Spleen (tissue), 11 donors: Measurements from ENCODE around the gene GNG3. TPM values are rescaled to one million over a fixed set of nuclear protein-coding genes. Genes with fewer than 3 reads are reported as not detected.

Experiments
- DNase-seq: peaks from one replicate; pipeline ENCODE4 v3.0.0-alpha.2; 2020
- H3K27ac ChIP-seq, 8 donors: fragments of 200-600 bp; sonication (generic) in 7 of 8; 1 replicate in 4 of 8; 2 replicates in 4 of 8; pipeline versions ENCODE4 v1.5.0 to v1.8.0; 2016 to 2021; ENCODE audit warnings: inconsistent platforms in 4 of 8, mild to moderate bottlenecking in 4 of 8, moderate library complexity in 1 of 8
- H3K27me3 ChIP-seq, 7 donors: fragments of 200-600 bp; sonication (generic) in 6 of 7; replicated peaks in 1 of 7; 1 replicate in 4 of 7; 2 replicates in 3 of 7; pipeline versions ENCODE4 v1.5.0 to v1.8.0; 2016 to 2021; ENCODE audit warnings: inconsistent platforms in 3 of 7, mild to moderate bottlenecking in 1 of 7
- H3K36me3 ChIP-seq, 6 donors: fragments of 200-600 bp; sonication (generic) in 5 of 6; 1 replicate in 4 of 6; 2 replicates in 2 of 6; pipeline versions ENCODE4 v1.5.0 to v1.8.0; 2016 to 2021; ENCODE audit warnings: inconsistent platforms in 2 of 6
- H3K4me1 ChIP-seq, 6 donors: fragments of 200-600 bp; sonication (generic) in 5 of 6; 1 replicate in 3 of 6; 2 replicates in 3 of 6; pipeline versions ENCODE4 v1.5.0 to v1.8.0; 2016 to 2021; ENCODE audit warnings: inconsistent platforms in 3 of 6
- H3K4me3 ChIP-seq, 8 donors: fragments of 200-600 bp; sonication (generic) in 7 of 8; 1 replicate in 4 of 8; 2 replicates in 4 of 8; pipeline versions ENCODE4 v1.5.0 to v1.8.0; 2016 to 2021; ENCODE audit warnings: inconsistent platforms in 4 of 8, mild to moderate bottlenecking in 4 of 8, moderate library complexity in 2 of 8
- H3K9me3 ChIP-seq, 8 donors: fragments of 200-600 bp; sonication (generic) in 7 of 8; 1 replicate in 4 of 8; 2 replicates in 4 of 8; pipeline versions ENCODE4 v1.5.0 to v1.8.0; 2016 to 2021; ENCODE audit warnings: inconsistent platforms in 4 of 8
- CTCF ChIP-seq, 11 experiments: fragments of 200-600 bp in 7 of 11; fragments of 450-650 bp in 4 of 11; sonication (generic) in 4 of 11; IDR thresholded peaks in 8 of 11; conservative IDR thresholded peaks in 3 of 11; 1 replicate in 7 of 11; 2 replicates in 4 of 11; pipeline versions ENCODE4 v1.4.0 to v1.8.0; 2016 to 2021; ENCODE audit warnings: antibody characterized with exemption in 11 of 11, inconsistent platforms in 4 of 11, mild to moderate bottlenecking in 1 of 11
- POLR2A ChIP-seq, 3 donors: fragments of 450-650 bp; IDR thresholded peaks; one replicate each; pipeline ENCODE4 v1.5.1; 2017; ENCODE audit warnings: antibody characterized with exemption in 3 of 3, mild to moderate bottlenecking in 1 of 3
- POLR2AphosphoS5 ChIP-seq, 3 donors: sonication (generic); formaldehyde crosslinking; IDR thresholded peaks; one replicate each; pipeline ENCODE4 v1.5.1; 2017; ENCODE audit warnings: antibody characterized with exemption in 3 of 3
- WGBS, 5 donors: extraction: QIAGEN DNeasy Blood & Tissue Kit in 3 of 5; methylation state at CpG; one replicate each; pipeline versions ENCODE4 v1.1.5 to v1.1.7; 2013 to 2018; 5-methylcytosine and 5-hydroxymethylcytosine counted together
- intact Hi-C: fragments of 100-400 bp; cut with DNase I; formaldehyde crosslinking; loops from one replicate; pipeline ENCODE4 v1.15.0; 2023; ENCODE audit warnings: low total_unique reads
- polyA plus RNA-seq, 3 donors: library from polyadenylated mRNA; stranded (reverse); fragments of 200-250 nt; gene quantifications; one replicate each; pipeline ENCODE4 v1.2.1, GENCODE V29; 2013
- small RNA-seq, 4 donors: library from RNA; depleted of rRNA; stranded (forward); fragments of <200 nt; gene quantifications; one replicate each; pipeline ENCODE3, GENCODE V24; 2016
- total RNA-seq, 7 donors: library from RNA; depleted of rRNA in 3 of 7; stranded (reverse); fragments of >200 nt in 3 of 7; fragmentation: NEBNext Ultra II Directional in 4 of 7; extraction: Animal tissue kit (Norgen Biotek cat#: 25700) in 4 of 7; gene quantifications; one replicate each; pipeline versions ENCODE4 v1.1.0 to v1.2.1, GENCODE V29; 2016 to 2021
- donor health status: healthy with polysubstance abuse.
- donor health status: DM: no; HTN: no; CAD: no; lungs with moderate emphysema.
- donor health status: DM: no; HTN: no; CAD: no.
- donor health status: Bipolar disorder and iron deficiency.
- donor health status: healthy.
- donor health status: DM: no; HTN: no; CAD: no.
- donor health status: DM: yes; HTN: yes; CAD: no.

GNG3 gene
- total and polyA plus RNA-seq, 10 donors: 0.12 to 0.13 TPM; not detected in 8

GRCh38 chr11:62757846-62758788, 50.6 kb downstream of the GNG3 start:
- intact Hi-C loops: no loop called here
- peak; percentile 11 for DNase-seq
- Histone ChIP-seq H3K27me3 (no peaks in the 10 kb centered on the region), H3K4me1 (peaks cover 17 to 37% (median 23%) of the 10 kb centered on the region in 6 donors), H3K27ac (no peak overlapping the region), H3K4me3 (no peak overlapping the region), H3K9me3 (no peaks in the 10 kb centered on the region), H3K36me3 (peaks cover 0 to 8% (median 0%) of the 10 kb centered on the region in 6 donors)
- TF ChIP-seq CTCF (IDR thresholded peaks at IDR 0.05 in 8 of 11, conservative IDR thresholded peaks at IDR 0.05 in 3 of 11): no peak
- TF ChIP-seq POLR2A (IDR thresholded peaks at IDR 0.05): no peak
- TF ChIP-seq POLR2AphosphoS5 (IDR thresholded peaks at IDR 0.05): no peak
- WGBS, 5 donors: 70 to 77% (median 74%) methylated on average over 9 of the region's 9 CpGs

Small RNA genes lying within 50 kb of the gene (small RNA-seq; reads per million reads assigned to genes)
- 0 reads per million in 4 donors for gene SNORA57

Other genes starting within 250 kb of the GNG3 start
- 100 to 1,000 TPM; 168 to 370 (median 289) TPM for gene AHNAK, start 160.9 kb upstream of the GNG3 start, total RNA-seq
- 10 to 100 TPM; 11.8 to 24.0 (median 12.0) TPM for gene AHNAK, start 160.9 kb upstream of the GNG3 start, polyA plus RNA-seq
- 1,000 to 10,000 TPM in 6 of 7 donors, 100 to 1,000 TPM in 1; 989 to 1,475 (median 1,270) TPM for gene EEF1G, start 133.8 kb upstream of the GNG3 start, total RNA-seq
- gene EEF1G, start 133.8 kb upstream of the GNG3 start, polyA plus RNA-seq: 1,000 to 10,000 TPM; 2,364 to 2,501 (median 2,474) TPM
- gene TUT1, start 116.2 kb upstream of the GNG3 start, total RNA-seq: 10 to 100 TPM; 14.4 to 30.9 (median 20.1) TPM
- 10 to 100 TPM; 14.5 to 24.1 (median 16.1) TPM for gene TUT1, start 116.2 kb upstream of the GNG3 start, polyA plus RNA-seq
- 100 to 1,000 TPM; 102 to 154 (median 114) TPM for gene MTA2, start 105.8 kb upstream of the GNG3 start, total RNA-seq
- 10 to 100 TPM; 55.3 to 94.6 (median 58.5) TPM for gene MTA2, start 105.8 kb upstream of the GNG3 start, polyA plus RNA-seq
- 100 to 1,000 TPM in 5 of 7 donors, 10 to 100 TPM in 2; 46.7 to 159 (median 116) TPM for gene EML3, start 94.9 kb upstream of the GNG3 start, total RNA-seq
- 100 to 1,000 TPM in 1 of 3 donors, 10 to 100 TPM in 2; 51.0 to 116 (median 78.6) TPM for gene EML3, start 94.9 kb upstream of the GNG3 start, polyA plus RNA-seq
- gene ROM1, start 94.4 kb upstream of the GNG3 start, total RNA-seq: 1 to 10 TPM; 4.3 to 8.8 (median 5.6) TPM
- 10 to 100 TPM in 1 of 3 donors, 1 to 10 TPM in 2; 4.2 to 15.0 (median 6.1) TPM for gene ROM1, start 94.4 kb upstream of the GNG3 start, polyA plus RNA-seq
- gene B3GAT3, start 85.7 kb upstream of the GNG3 start, total RNA-seq: 10 to 100 TPM; 25.2 to 43.7 (median 37.1) TPM
- gene B3GAT3, start 85.7 kb upstream of the GNG3 start, polyA plus RNA-seq: 10 to 100 TPM; 41.9 to 65.7 (median 63.1) TPM
- gene GANAB, start 61.1 kb upstream of the GNG3 start, total RNA-seq: 100 to 1,000 TPM; 122 to 245 (median 198) TPM
- 10 to 100 TPM; 49.0 to 72.4 (median 53.6) TPM for gene GANAB, start 61.1 kb upstream of the GNG3 start, polyA plus RNA-seq
- gene INTS5, start 54.4 kb upstream of the GNG3 start, total RNA-seq: 10 to 100 TPM; 16.9 to 34.5 (median 24.8) TPM
- 10 to 100 TPM in 1 of 3 donors, 1 to 10 TPM in 2; 4.4 to 13.7 (median 7.0) TPM for gene INTS5, start 54.4 kb upstream of the GNG3 start, polyA plus RNA-seq
- gene C11orf98, start 42.5 kb upstream of the GNG3 start, total RNA-seq: 10 to 100 TPM; 30.9 to 43.7 (median 42.5) TPM
- 100 to 1,000 TPM; 144 to 164 (median 152) TPM for gene C11orf98, start 42.5 kb upstream of the GNG3 start, polyA plus RNA-seq
- 10 to 100 TPM in 6 of 7 donors, 1 to 10 TPM in 1; 3.0 to 19.4 (median 13.2) TPM for gene CSKMT, start 42.4 kb upstream of the GNG3 start, total RNA-seq
- gene CSKMT, start 42.4 kb upstream of the GNG3 start, polyA plus RNA-seq: 10 to 100 TPM; 32.6 to 59.4 (median 40.3) TPM
- 1 to 10 TPM; 4.9 to 6.5 (median 5.9) TPM for gene UQCC3, start 36.0 kb upstream of the GNG3 start, total RNA-seq
- gene UQCC3, start 36.0 kb upstream of the GNG3 start, polyA plus RNA-seq: 10 to 100 TPM; 20.2 to 23.7 (median 23.3) TPM
- 10 to 100 TPM in 6 of 7 donors, 1 to 10 TPM in 1; 10.0 to 20.2 (median 12.8) TPM for gene LBHD1, start 35.4 kb upstream of the GNG3 start, total RNA-seq
- 10 to 100 TPM in 2 of 3 donors, 1 to 10 TPM in 1; 7.3 to 21.2 (median 15.1) TPM for gene LBHD1, start 35.4 kb upstream of the GNG3 start, polyA plus RNA-seq
- gene UBXN1, start 28.6 kb upstream of the GNG3 start, total RNA-seq: 100 to 1,000 TPM in 6 of 7 donors, 10 to 100 TPM in 1; 93.8 to 158 (median 128) TPM
- gene UBXN1, start 28.6 kb upstream of the GNG3 start, polyA plus RNA-seq: 100 to 1,000 TPM; 198 to 209 (median 203) TPM
- not detected for gene LRRN4CL, start 18.1 kb upstream of the GNG3 start, total RNA-seq
- under 1 TPM; 0.04 to 0.48 (median 0.17) TPM for gene LRRN4CL, start 18.1 kb upstream of the GNG3 start, polyA plus RNA-seq
- gene BSCL2, start 252 bp upstream of the GNG3 start, total RNA-seq: 10 to 100 TPM; 25.6 to 66.0 (median 34.4) TPM
- gene BSCL2, start 252 bp upstream of the GNG3 start, polyA plus RNA-seq: 10 to 100 TPM; 47.7 to 62.6 (median 47.8) TPM
- gene HNRNPUL2, start 19.8 kb downstream of the GNG3 start, total RNA-seq: 10 to 100 TPM; 39.3 to 62.8 (median 48.5) TPM
- 10 to 100 TPM; 26.4 to 37.1 (median 29.3) TPM for gene HNRNPUL2, start 19.8 kb downstream of the GNG3 start, polyA plus RNA-seq
- gene TTC9C, start 20.8 kb downstream of the GNG3 start, total RNA-seq: 10 to 100 TPM; 25.4 to 47.1 (median 30.5) TPM
- 10 to 100 TPM; 27.8 to 35.6 (median 33.4) TPM for gene TTC9C, start 20.8 kb downstream of the GNG3 start, polyA plus RNA-seq
- gene ZBTB3, start 46.5 kb downstream of the GNG3 start, total RNA-seq: 10 to 100 TPM in 5 of 7 donors, 1 to 10 TPM in 2; 6.6 to 14.5 (median 11.1) TPM
- gene ZBTB3, start 46.5 kb downstream of the GNG3 start, polyA plus RNA-seq: 1 to 10 TPM; 3.2 to 4.9 (median 3.9) TPM
- gene POLR2G, start 53.9 kb downstream of the GNG3 start, total RNA-seq: 10 to 100 TPM; 52.1 to 74.0 (median 60.2) TPM
- 100 to 1,000 TPM; 129 to 153 (median 135) TPM for gene POLR2G, start 53.9 kb downstream of the GNG3 start, polyA plus RNA-seq
- gene TAF6L, start 63.7 kb downstream of the GNG3 start, total RNA-seq: 10 to 100 TPM; 16.6 to 28.8 (median 23.7) TPM
- gene TAF6L, start 63.7 kb downstream of the GNG3 start, polyA plus RNA-seq: 10 to 100 TPM; 11.9 to 37.5 (median 21.1) TPM
- gene TMEM179B, start 79.7 kb downstream of the GNG3 start, total RNA-seq: 10 to 100 TPM; 39.0 to 80.8 (median 48.3) TPM
- 10 to 100 TPM; 46.1 to 57.1 (median 54.6) TPM for gene TMEM179B, start 79.7 kb downstream of the GNG3 start, polyA plus RNA-seq
- 10 to 100 TPM; 11.2 to 27.8 (median 13.6) TPM for gene TMEM223, start 84.3 kb downstream of the GNG3 start, total RNA-seq
- 10 to 100 TPM; 19.0 to 32.8 (median 25.0) TPM for gene TMEM223, start 84.3 kb downstream of the GNG3 start, polyA plus RNA-seq
- 100 to 1,000 TPM in 4 of 7 donors, 10 to 100 TPM in 3; 87.7 to 125 (median 118) TPM for gene NXF1, start 97.8 kb downstream of the GNG3 start, total RNA-seq
- 100 to 1,000 TPM in 2 of 3 donors, 10 to 100 TPM in 1; 83.1 to 271 (median 194) TPM for gene NXF1, start 97.8 kb downstream of the GNG3 start, polyA plus RNA-seq
- 10 to 100 TPM; 40.5 to 50.7 (median 43.7) TPM for gene STX5, start 124.4 kb downstream of the GNG3 start, total RNA-seq
- gene STX5, start 124.4 kb downstream of the GNG3 start, polyA plus RNA-seq: 10 to 100 TPM; 20.9 to 27.0 (median 23.5) TPM
- gene TEX54, start 125.2 kb downstream of the GNG3 start, total RNA-seq: not detected
- gene TEX54, start 125.2 kb downstream of the GNG3 start, polyA plus RNA-seq: not detected
- 10 to 100 TPM; 29.0 to 62.2 (median 46.4) TPM for gene WDR74, start 131.9 kb downstream of the GNG3 start, total RNA-seq
- 10 to 100 TPM; 56.0 to 66.2 (median 60.1) TPM for gene WDR74, start 131.9 kb downstream of the GNG3 start, polyA plus RNA-seq
- 100 to 1,000 TPM; 102 to 138 (median 114) TPM for gene SLC3A2, start 173.2 kb downstream of the GNG3 start, total RNA-seq
- 10 to 100 TPM; 48.7 to 58.4 (median 52.8) TPM for gene SLC3A2, start 173.2 kb downstream of the GNG3 start, polyA plus RNA-seq
- gene CHRM1, start 213.7 kb downstream of the GNG3 start, total RNA-seq: not detected
- not detected for gene CHRM1, start 213.7 kb downstream of the GNG3 start, polyA plus RNA-seq